PC-9 (cell line): ENCODE results near the gene ULBP3.

Experiments used
- CTCF ChIP-seq: fragments of 200-600 bp; sonication (generic); conservative IDR thresholded peaks from 2 replicates; pipeline ENCODE4 v1.6.1; 2017; ENCODE audit warnings: mixed run types, antibody characterized with exemption, mild to moderate bottlenecking, moderate library complexity
- EZH2 ChIP-seq: fragments of 200-600 bp; sonication (generic); IDR thresholded peaks from 2 replicates; pipeline ENCODE4 v1.8.0; 2017; ENCODE audit warnings: antibody characterized with exemption, low read depth

- TF ChIP-seq CTCF, result no peak
- TF ChIP-seq EZH2, result no peak
Observed at GRCh38 chr6:150098155-150098554, 29.2 kb upstream of the ULBP3 start.
